HG02943 (cell line): ENCODE data around the gene TSSK6.

ENCODE experiments used
- ATAC-seq: cut with Tn5 transposase; IDR thresholded peaks from one replicate; pipeline ENCODE4 v1.9.1; 2021; ENCODE audit warnings: mild to moderate bottlenecking, low read depth, moderate library complexity; ENCODE audit not compliant: unreplicated experiment

The TSSK6 gene

DNA sequence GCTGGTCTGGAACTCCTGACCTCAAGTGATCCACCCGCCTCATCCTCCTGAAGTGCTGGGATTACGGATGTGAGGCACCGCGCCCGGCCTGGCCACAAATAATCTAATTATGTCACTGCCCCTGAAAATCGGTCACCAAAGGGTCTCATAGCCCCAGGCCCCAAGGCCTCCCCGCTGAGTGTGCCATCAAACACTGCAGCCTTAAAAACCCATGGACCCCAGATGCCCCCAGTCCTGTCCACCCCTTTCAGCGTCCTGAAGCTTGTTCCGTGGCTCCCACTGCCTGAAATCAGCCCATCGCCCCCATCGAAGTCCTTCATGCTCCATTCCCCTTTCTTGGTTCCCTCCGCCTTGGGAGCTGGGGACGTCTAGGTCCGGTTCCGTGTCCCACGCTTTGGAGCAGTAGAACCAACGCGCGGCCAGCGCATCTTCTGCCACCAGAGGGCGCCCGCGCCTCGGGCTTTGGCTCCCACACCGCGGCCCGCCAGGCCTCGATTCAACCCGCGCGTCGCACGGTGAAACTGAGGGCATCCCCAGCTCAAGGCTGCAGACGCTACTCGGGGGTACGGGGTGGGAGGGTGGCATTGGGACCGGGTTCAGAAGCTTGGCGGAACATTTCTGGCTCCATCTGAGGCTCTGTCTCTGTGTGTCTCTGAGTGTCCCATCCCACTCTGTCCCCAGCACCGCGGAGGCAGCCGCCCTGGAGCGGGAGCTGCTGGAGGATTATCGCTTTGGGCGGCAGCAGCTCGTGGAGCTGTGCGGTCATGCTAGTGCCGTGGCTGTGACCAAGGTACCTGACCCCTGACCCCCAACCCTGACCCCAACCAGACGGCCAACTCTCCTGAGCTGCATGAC is 16.8 kb upstream of the TSSK6 start:
- no peak for ATAC-seq

DNA sequence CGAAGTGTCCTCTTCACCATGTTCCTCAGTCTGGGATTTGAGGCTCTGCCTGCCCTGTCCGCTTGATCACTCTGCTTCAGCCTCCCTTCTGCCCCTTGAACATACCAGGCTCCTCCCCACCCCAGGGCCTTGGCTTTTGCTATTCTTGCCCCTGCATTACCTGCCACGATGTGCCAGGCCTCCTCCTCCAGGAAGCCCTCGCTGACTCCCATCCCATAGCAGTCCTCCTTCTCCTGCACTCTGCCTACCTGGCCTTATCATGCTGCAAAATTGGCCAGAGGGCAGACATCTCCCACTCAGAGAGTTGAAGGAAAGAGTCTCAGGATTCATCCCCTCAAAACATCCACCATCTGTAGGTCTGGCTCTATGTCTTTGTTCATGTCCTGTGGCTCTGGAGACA is 15.5 kb upstream of the TSSK6 start:
- no peak for ATAC-seq

DNA sequence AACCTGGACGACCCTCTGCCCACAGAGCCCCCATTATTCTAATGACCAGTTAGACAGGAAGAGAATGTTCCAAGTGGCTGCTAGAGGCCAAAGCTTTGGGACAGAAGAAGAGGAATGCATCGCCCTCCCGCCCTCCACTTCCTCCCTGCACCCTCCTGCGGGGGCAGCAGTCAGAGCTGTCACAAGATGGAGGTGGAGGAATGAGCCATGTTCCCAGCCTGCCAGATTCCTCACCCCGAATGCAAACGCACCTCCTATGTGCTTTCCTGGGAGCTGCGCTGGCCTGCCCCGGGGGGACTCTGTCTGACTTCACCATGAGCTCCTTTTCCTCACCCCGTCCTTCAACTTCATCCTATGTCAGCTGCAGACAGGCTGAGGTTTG is 15.1 kb upstream of the TSSK6 start:
- no peak for ATAC-seq

DNA sequence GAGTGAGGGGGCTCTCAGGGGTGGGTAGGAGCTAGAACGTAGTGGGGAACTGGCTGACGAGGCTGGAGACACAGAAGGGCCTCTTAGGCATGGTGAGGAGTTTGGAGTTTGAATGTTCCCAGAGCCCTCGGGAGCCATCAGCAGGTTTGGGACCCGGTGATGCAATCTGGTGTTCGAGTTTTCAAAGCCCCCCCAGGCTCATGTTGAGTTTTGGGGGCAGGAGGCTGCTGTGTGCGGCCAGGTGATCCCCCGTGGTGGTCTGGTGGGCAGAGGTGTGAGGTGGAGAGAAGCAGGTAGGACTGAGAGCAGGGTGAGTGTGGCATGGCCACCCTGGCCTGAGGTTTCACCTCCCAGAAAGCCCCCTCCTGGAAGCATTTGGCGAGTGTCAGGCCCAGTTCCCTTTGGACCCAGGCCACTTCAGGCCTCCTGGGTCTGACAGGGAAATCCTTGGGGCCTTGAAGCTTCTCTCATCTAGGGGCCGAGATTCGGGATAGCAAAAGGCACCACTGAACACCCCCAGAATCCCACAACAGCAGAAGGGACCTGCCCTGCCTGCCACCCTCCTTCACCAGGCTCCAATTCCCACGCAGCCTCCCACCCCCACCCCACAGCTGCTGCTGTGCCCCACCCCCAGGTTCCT is 14.6 kb upstream of the TSSK6 start:
- ATAC-seq = no peak

DNA sequence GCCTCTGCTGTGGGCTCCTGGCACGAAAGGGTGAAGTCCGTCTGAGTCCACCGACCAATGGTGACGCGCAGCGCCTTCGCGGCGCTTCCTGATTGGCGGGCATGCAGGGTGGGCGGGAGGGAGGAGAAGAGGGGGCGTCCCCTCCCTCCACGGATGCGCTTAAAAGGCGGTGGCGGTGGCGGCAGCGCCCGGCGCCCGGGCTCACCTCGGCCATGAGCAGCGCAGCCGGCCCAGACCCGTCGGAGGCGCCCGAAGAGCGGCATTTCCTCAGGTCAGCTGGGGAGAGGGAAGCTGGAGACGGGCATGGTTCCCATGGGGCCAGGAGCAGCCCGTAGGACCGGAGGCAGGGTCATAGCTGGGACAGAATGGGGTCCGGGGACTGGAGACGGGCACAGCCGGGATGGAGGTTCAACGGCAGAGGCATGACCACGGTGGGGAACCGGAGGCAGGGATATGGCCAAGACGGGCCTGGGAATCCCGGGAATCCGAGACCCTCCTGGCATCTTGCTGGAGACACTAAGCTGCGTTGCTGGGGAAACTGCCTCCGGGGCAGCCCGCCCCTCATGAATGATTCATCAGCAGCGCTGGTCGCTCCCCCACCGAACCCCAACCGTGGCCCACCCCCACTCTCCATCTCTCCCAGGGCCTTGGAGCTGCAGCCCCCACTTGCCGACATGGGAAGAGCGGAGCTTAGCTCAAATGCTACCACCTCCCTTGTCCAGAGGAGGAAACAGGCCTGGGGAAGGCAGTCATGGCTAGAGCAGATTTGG is 13.6 kb upstream of the TSSK6 start, which contains the start of gene YJEFN3:
Gene YJEFN3, plus strand, starts transcription at position 191 of the 770 bp plus-strand sequence. Its CDS starts 22 bp downstream, at position 213.
- ATAC-seq = no peak

DNA sequence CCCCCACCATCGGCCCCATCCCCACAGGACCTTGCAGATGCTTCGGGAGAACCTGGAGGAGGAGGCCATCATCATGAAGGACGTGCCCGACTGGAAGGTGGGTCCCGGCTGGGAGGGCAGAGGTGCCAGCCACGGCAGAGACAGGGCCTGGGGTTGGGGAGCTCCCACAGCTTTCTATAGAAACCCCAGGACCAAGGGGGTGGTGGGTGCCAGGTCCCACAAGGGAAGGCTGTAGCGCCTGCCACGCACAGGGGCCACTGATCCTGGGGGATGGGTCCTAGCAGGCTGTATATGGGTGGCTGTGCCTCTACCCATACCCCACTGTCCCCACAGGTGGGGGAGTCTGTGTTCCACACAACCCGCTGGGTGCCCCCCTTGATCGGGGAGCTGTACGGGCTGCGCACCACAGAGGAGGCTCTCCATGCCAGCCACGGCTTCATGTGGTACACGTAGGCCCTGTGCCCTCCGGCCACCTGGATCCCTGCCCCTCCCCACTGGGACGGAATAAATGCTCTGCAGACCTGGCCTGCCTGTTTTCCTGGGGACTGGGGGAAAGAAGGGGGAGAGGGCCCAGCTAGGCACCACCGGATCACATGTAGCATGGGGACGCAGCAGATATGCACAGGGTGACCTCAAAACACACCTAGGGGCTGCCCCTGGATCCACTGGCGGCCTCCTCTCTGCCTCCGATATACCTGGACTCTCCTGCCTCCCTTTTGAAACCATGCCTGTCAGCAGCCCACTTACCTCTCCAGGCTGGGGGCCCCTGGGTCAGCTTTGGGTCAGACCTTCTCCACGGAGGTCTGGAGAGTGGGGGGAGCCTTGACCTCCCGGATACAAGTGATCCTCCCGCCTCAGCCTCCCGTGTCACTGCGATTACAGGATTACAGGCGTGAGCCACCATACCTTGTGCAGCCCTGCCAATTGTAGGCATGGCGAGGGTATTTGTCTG is 12.6 kb upstream of the TSSK6 start:
- no peak for ATAC-seq

DNA sequence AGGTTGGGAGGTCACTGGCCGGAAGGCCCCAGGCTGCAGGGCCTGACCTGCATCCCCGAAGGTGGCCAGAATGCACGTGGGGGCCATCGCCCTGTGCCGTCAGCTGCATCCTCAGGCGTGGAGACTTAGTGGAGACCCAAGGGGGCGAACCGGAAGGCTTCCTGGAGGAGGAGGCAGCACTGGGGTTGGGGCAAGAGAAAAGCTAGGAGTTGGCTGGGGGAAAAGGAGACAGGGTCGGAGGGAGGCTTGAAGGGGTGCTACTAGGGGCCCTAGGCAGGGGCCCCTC is 12.0 kb upstream of the TSSK6 start:
- ATAC-seq = no peak

DNA sequence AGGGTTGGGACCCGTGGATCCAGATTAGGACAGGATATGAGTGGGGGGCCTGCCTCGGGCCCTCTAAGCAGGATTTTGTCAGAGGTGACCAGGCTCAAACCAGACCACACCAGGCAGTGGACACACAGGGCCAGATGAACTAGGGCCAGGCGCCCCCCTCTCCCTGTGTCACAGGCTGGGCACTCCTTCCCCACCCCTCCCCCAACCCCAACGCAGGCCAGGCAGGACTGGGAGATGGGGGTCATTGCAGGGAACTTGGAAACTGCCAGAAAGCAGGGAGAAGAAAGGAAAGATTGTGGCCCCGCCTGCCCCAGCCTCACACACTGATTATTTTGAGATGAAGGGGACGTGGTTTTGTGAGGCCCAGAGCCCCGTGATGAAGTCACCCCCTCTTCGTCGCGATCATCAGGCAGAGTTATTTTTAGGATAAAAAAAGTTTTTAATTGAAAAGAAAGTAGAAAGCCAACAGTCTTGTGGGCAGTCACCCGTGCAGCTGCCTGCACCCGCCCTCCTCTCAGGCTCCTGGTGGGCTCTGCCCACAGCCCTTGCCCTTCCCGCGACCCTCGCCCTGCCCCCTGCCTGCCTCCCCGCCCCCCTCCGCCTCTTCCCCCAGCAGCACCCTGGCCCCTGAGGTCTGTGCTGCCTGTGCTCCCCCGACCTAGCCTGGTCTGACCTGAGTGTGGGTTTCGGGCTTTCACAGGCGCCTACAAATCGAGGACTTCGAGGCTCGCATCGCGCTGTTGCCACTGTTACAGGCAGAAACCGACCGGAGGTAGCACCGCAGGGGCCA is 11.4 kb upstream of the TSSK6 start:
- ATAC-seq = no peak

DNA sequence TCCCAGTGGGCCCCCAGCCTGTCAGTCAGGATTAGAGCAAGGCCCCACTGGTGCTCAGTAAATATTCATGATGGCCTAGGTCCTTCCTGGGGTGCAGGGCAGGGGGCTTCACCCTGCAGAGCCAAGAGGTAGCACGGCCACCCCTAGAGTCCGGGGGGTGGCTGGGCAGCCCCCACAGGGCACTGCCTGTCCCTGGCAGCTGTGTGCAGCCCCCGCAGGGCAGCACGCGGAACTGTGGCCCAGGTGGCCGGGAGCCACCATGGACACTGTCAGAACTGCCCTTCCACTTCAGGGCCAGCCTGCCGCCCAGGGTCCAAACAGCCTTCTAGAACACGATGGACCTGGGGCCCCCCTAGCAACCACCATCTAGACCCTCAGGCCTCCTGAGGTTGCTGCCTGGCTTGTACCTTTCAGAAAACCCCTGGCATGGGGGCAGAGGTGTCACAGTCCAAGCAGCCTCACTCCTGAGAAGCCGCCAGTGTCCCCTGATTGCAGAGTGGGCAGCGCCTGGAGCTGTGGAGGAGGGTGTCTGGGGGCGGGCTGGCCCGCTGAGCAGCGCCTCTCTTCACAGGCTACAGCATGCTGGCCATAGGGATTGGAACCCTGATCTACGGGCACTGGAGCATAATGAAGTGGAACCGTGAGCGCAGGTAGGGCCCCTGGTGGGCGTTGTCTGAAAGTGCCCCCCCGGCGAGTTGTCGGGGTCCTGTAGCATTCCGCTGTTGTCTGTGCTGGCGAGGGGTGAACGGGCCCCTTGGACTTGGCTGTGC is 10.4 kb upstream of the TSSK6 start:
- no peak for ATAC-seq

DNA sequence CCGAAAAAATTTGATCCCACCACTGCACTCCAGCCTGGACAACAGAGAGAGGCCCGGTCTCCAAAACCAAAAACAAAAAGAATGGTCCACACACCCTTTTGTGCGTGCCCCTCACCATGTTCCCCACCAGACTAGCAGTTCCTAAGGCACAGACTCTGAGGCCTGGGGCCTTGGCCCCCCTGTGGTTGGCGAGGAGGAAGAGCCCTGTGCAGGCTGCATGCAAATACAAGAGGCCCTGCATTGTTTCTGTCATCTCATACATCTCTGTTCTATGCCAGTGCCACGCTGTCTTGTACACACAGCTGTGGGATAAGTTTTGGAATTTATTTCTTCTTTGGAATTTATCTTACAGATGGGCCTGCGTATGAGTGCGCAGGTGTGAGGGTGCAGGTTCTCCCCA is 8.7 kb upstream of the TSSK6 start:
- ATAC-seq = no peak

DNA sequence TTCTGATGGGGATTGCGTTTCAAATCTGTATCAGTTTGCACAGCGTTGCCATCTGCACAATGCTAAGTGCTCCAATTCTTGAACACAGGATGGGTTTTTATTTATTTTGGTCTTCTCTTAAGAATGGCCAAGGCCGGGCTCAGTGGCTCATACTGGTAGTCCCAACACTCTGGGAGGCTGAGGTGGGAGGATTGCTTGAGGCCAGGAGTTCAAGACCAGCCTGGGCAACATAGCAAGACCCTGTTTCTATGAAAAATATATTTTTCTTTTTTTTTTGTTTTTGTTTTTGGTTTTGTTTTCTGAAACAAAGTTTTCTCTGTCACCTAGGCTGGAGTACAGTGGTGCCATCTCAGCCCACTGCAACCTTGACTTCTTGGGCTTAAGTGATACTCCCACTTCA is 7.8 kb upstream of the TSSK6 start:
- no peak for ATAC-seq

DNA sequence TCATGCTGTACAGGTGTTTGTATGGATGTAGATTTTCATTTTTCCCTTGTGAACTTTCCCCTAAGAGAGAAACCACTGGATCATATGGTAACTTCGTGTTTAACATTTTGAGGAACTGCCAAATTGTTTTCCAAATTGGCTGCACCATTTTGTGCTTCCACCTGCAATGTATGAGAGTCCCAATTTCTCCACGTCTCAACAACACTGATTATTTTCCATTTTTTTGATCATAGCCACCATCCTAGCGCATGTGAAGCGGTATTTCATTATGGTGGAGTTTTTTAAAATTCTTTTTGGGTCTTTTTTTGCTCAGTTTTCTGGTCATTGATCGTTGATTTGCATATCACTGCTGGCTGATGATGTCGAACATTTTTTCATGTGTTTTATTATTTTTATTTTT is 5.6 kb upstream of the TSSK6 start:
- ATAC-seq = no peak

DNA sequence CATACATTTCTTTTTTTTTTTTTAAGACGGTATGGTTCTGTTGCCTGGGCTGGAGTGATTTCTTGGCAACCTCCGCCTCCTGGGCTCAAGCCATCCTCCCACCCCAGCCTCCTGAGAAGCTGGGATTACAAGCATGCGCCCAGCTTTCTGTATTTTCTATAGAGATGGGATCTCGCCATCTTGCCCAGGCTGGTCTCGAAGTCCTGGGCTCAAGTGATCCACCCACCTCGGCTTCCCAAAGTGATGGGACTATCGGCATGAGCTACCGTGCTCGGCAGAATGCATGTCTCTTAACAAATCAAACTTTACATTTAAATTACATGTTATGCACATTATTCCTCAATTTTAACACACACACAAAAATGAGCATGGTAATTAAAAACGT is 1.9 kb upstream of the TSSK6 start:
- no peak for ATAC-seq

DNA sequence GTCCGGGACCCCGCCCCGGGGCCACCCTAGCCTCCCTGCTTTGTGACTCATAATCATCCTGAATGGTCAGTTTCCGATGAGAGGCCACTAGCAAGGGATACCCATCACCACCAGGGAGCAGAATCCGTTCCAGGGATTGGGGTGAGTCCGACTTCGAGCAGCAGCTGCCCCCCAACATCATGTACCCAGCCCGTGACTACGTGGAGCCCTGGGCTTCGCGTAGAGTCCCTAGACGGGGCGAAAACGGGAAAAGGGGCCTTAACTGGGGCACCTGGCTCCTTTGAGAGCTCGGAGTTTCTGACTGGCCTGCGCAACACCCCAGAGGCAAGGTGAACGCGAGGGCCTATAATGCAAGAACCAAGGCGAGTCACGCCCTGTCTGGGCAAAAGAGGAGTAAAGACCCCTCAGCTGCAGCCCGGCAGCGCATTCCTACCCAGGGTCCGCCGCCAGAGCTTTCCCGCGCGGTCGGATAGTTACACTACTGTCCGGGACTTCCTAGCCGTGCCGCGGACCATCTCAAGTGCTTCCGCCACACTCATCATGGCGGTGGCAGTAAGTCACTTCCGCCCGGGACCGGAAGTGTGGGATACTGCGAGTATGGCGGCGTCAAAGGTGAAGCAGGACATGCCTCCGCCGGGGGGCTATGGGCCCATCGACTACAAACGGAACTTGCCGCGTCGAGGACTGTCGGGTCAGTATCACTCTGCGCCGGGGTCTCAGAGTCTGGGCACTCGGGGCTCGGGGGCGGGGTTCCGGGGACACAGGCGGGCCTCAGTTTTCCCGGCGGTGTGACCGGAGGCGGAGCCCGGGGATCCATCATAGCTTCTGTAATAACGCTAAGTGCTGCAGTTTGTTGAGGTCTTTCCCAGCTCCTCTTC is 533 bp upstream of the TSSK6 start, which contains the start of gene NDUFA13:
Gene NDUFA13, plus strand, starts transcription at position 584 of the 878 bp plus-strand sequence. Its CDS starts 14 bp downstream, at position 598.
- ATAC-seq = peak; percentile 93

DNA sequence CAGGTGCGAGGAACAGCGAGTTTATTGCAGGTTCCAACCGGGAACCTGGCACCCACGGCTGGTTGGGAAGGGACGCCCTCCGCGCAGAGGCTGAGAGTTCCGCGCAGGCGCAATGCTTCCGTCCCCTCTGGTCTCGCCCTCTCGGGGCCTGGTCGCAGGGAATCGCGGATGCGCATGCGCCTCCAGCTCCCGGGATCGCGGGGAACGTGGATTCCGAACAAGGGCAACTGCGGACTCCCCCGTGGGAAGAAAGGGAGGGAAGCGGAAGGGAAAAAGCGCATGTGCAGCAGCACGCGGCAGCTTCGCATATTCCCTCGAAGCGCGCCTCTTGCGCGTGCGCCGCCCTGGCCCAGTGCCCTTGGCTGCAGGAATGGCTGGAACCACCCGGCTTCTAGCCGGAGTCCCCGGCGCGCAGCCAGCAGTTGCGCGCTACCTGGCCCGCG is 1.1 kb downstream of the TSSK6 start:
- ATAC-seq = no peak

DNA sequence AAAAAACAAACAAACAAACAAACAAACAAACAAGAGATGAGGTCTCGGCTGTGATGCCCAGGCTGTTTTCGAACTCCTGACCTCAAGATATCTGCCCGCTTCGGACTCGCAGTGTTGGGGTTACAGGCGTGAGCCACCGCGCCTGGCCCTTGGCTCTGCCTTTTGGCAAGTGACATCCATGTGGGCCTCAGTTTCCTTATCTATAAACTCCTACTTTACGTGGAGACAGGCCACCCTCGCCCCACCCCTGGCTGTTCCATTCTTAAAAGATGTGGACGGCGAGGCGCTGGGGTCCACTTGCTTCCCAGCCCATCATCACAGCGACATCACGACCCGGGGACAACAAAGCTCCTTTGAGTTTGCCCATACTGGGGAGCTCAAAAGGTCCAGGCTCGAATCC is 1.7 kb downstream of the TSSK6 start:
- ATAC-seq = no peak

DNA sequence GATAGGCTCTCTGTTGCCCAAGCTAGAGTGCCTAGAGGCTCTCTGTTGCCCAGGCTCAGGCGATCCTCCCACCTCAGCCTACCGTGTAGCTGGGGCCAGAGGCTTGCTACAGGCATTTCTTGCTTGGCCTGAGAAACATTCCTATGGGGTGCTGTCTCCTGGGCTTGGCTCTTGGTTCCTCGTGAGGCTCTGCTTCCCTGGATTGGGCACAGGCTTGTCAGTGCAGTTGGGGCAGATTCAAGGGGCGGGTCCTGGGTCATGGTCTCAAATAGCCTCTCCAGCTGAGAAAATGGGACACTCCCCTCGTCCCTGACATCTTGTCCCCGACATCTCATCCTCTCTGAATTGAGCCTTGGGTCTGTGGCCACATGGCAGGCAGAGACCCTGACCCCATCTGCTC is 4.9 kb downstream of the TSSK6 start:
- ATAC-seq = no peak

DNA sequence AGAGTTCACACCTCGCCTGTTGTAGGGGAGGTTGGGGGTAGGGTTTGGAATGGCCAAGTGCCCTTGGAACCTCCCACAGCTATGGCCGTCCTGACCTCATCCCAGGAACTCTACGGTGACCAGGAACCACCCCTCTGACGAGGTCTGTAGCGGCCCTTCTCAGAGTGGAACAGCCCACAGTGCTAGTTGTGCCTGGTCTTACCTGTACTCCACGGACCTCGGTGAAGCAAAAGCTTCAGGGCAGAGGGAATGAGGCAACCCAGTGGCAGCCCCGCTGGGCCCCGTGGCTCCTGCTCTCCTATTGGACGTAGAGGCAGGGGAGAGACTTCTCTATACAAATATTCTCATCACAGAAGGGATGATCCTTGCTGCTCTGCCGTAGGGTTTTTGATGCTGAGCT is 7.1 kb downstream of the TSSK6 start:
- no peak for ATAC-seq
